ENCODE results near the gene KCTD11.

Gene KCTD11

GRCh38 chr17:7351665-7352502 lies at the start of gene KCTD11:
KCTD11 (plus strand) TSS chr17:7352162.
- no peak for TF ChIP-seq CTCF (IDR thresholded peaks at IDR 0.05)
- peak; percentile 95 for DNase-seq (ENCODE audit: low spot score)
- H3K4me3 ChIP-seq, result peak within 1 kb of the TSS; percentile 97
- H3K27ac ChIP-seq, result peak within 1 kb of the TSS; percentile 99

- no peak for TF ChIP-seq CTCF (IDR thresholded peaks at IDR 0.05)
- no peak overlapping the region for H3K4me3 ChIP-seq
- no peak overlapping the region for H3K27ac ChIP-seq
- no peak for DNase-seq (ENCODE audit: low spot score)
These were observed 47.8 kb upstream of the KCTD11 start for GRCh38 chr17:7304179-7304578.

GRCh38 chr17:7306911-7307685 lies 44.9 kb upstream of the KCTD11 start, which contains the start of gene EIF5A:
EIF5A (plus strand) TSS chr17:7307628; CDS start chr17:7309636, 2,008 bp downstream.
- Histone ChIP-seq H3K4me3 (peak within 1 kb of the TSS; percentile 92), H3K27ac (peak within 1 kb of the TSS; percentile 99)
- TF ChIP-seq CTCF (IDR thresholded peaks at IDR 0.05), result no peak
- DNase-seq (ENCODE audit: low spot score), result peak; percentile 99

- DNase-seq (ENCODE audit: low spot score), result no peak
- H3K27ac ChIP-seq, result peak overlapping the region; percentile 99
- TF ChIP-seq CTCF (IDR thresholded peaks at IDR 0.05), result no peak
These were observed 44.0 kb upstream of the KCTD11 start for GRCh38 chr17:7307686-7308624.

GRCh38 chr17:7308625-7309433 lies 43.1 kb upstream of the KCTD11 start:
- no peak for TF ChIP-seq CTCF (IDR thresholded peaks at IDR 0.05)
- H3K27ac ChIP-seq, result peak overlapping the region; percentile 99
- peak overlapping the region; percentile 92 for H3K4me3 ChIP-seq
- DNase-seq (ENCODE audit: low spot score), result peak; percentile 86

More at GRCh38 chr17:7307686-7308624, 44.0 kb upstream of the KCTD11 start:
- peak overlapping the region; percentile 92 for H3K4me3 ChIP-seq

- Histone ChIP-seq H3K27ac (peak overlapping the region in 1 of 2 donors; percentile 99), H3K4me3 (peak overlapping the region; percentile 92)
- TF ChIP-seq CTCF (IDR thresholded peaks at IDR 0.05), result no peak
- no peak for DNase-seq (ENCODE audit: low spot score)
These were observed 42.3 kb upstream of the KCTD11 start for GRCh38 chr17:7309628-7310027.

Data from coronary artery (tissue), 2 donors.